Ishikawa (cell line): Measurements from ENCODE around the gene MYH7.

ENCODE experiments used
- CEBPB ChIP-seq: IDR thresholded peaks from 2 replicates; pipeline ENCODE4 v1.6.1; 2012
- CREB1 ChIP-seq: IDR thresholded peaks from 2 replicates; pipeline ENCODE4 v1.6.1; 2012; ENCODE audit warnings: low read depth
- EGR1 ChIP-seq: IDR thresholded peaks from 2 replicates; pipeline ENCODE4 v1.6.1; 2012
- EP300 ChIP-seq: IDR thresholded peaks from 2 replicates; pipeline ENCODE4 v1.6.1; 2012; ENCODE audit warnings: borderline replicate concordance
- FOXM1 ChIP-seq: IDR thresholded peaks from 2 replicates; pipeline ENCODE4 v1.6.1; 2012; ENCODE audit warnings: low read depth, borderline replicate concordance
- MAX ChIP-seq: IDR thresholded peaks from 2 replicates; pipeline ENCODE4 v1.6.1; 2012
- NFIC ChIP-seq: IDR thresholded peaks from 2 replicates; pipeline ENCODE4 v1.6.1; 2012
- RAD21 ChIP-seq: IDR thresholded peaks from 2 replicates; pipeline ENCODE4 v1.6.1; 2012; ENCODE audit warnings: low read depth
- TAF1 ChIP-seq: IDR thresholded peaks from 2 replicates; pipeline ENCODE4 v1.6.1; 2012; ENCODE audit warnings: low read depth, mild to moderate bottlenecking
- TCF12 ChIP-seq: IDR thresholded peaks from 2 replicates; pipeline ENCODE4 v1.6.1; 2012; ENCODE audit warnings: low read depth
- TEAD4 ChIP-seq: IDR thresholded peaks from 2 replicates; pipeline ENCODE4 v1.6.1; 2012
- USF1 ChIP-seq: IDR thresholded peaks from 2 replicates; pipeline ENCODE4 v1.6.1; 2012
- YY1 ChIP-seq: IDR thresholded peaks from 2 replicates; pipeline ENCODE4 v1.6.1; 2012; ENCODE audit warnings: low read depth
- ZBTB7A ChIP-seq: IDR thresholded peaks from 2 replicates; pipeline ENCODE4 v1.6.1; 2012; ENCODE audit warnings: low read depth
- TF ChIP-seq, protein P1 (sequence below): IDR thresholded peaks from 2 replicates; pipeline ENCODE4 v1.6.1; 2012; ENCODE audit warnings: low read depth, mild to moderate bottlenecking

MYH7 gene

GRCh38 chr14:23403908-23404307 is 31.6 kb downstream of the MYH7 start:
- TF ChIP-seq RAD21 = no peak
- TF ChIP-seq TCF12 = no peak
- no peak for TF ChIP-seq TEAD4
- no peak for TF ChIP-seq EP300
- no peak for TF ChIP-seq TAF1
- TF ChIP-seq EGR1 = no peak
- TF ChIP-seq FOXM1 = no peak
- no peak for TF ChIP-seq YY1
- TF ChIP-seq, protein P1, sequence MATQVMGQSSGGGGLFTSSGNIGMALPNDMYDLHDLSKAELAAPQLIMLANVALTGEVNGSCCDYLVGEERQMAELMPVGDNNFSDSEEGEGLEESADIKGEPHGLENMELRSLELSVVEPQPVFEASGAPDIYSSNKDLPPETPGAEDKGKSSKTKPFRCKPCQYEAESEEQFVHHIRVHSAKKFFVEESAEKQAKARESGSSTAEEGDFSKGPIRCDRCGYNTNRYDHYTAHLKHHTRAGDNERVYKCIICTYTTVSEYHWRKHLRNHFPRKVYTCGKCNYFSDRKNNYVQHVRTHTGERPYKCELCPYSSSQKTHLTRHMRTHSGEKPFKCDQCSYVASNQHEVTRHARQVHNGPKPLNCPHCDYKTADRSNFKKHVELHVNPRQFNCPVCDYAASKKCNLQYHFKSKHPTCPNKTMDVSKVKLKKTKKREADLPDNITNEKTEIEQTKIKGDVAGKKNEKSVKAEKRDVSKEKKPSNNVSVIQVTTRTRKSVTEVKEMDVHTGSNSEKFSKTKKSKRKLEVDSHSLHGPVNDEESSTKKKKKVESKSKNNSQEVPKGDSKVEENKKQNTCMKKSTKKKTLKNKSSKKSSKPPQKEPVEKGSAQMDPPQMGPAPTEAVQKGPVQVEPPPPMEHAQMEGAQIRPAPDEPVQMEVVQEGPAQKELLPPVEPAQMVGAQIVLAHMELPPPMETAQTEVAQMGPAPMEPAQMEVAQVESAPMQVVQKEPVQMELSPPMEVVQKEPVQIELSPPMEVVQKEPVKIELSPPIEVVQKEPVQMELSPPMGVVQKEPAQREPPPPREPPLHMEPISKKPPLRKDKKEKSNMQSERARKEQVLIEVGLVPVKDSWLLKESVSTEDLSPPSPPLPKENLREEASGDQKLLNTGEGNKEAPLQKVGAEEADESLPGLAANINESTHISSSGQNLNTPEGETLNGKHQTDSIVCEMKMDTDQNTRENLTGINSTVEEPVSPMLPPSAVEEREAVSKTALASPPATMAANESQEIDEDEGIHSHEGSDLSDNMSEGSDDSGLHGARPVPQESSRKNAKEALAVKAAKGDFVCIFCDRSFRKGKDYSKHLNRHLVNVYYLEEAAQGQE = no peak
- no peak for TF ChIP-seq NFIC
- TF ChIP-seq CEBPB = no peak
- TF ChIP-seq MAX = no peak
- no peak for TF ChIP-seq CREB1
- no peak for TF ChIP-seq USF1
- no peak for TF ChIP-seq ZBTB7A

GRCh38 chr14:23403139-23403438 is 32.4 kb downstream of the MYH7 start:
- TF ChIP-seq ZBTB7A (no peak), CEBPB (no peak), TAF1 (no peak)

DNA sequence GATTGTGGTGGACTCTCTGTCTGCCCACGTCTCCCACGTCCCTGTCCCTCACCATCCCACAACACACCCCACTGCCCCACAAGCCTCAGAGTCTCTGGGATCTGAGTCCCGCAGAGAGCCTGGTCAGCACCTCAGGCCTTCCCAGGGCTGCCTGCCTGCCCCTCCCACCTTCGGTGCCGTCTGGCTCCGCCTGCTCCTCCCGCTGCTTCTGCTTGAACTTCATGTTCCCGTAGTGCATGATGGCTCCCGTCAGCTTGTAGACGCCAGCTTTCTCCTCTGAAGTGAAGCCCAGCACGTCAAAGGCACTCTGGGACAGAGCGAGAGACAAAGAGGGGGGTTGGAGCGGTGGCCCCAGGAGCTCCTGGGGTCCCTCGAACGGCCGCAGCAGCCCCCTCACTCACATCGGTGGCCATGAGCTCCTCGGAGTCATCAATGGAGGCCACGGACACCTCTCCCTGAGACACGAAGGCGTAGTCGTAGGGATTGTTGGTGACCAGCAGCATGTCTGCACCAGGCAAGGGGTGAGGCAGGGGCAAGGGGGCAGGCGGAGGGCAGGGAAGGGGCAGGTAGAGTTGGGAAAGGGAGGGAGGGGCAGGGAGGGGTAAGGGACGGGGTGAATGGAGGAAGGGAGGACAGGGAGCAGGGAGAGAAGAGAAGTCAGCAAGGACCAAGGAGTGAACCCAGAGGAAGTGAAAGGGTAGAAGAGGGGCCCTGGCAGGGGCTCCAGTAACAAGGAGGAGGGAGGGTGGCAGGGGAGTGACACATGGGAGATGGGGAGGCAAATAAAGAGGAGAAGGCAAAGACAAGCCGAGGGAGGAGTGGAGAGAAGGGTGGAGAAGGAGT is 32.9 kb downstream of the MYH7 start:
- TF ChIP-seq TAF1 = no peak
- no peak for TF ChIP-seq ZBTB7A
- TF ChIP-seq RAD21 = no peak
- TF ChIP-seq MAX = no peak
- TF ChIP-seq, protein P1 = no peak
- no peak for TF ChIP-seq TCF12
- no peak for TF ChIP-seq EGR1
- no peak for TF ChIP-seq NFIC

GRCh38 chr14:23401291-23401690 is 34.2 kb downstream of the MYH7 start:
- TF ChIP-seq TAF1 = no peak
- no peak for TF ChIP-seq EP300
- no peak for TF ChIP-seq USF1
- TF ChIP-seq TEAD4 = no peak
- TF ChIP-seq YY1 = no peak
- TF ChIP-seq NFIC = no peak
- no peak for TF ChIP-seq FOXM1
- TF ChIP-seq ZBTB7A = no peak
- TF ChIP-seq RAD21 = no peak
- TF ChIP-seq CREB1 = no peak
- TF ChIP-seq MAX = no peak
- no peak for TF ChIP-seq CEBPB
- TF ChIP-seq EGR1 = no peak
- no peak for TF ChIP-seq TCF12
- TF ChIP-seq, protein P1 = no peak
